GM12878 (cell line): ENCODE data around the gene SPATA2.

Experiments used
- CBX5 ChIP-seq: sonication (generic); IDR thresholded peaks from 2 replicates; pipeline ENCODE4 v1.6.1; 2016; ENCODE audit warnings: low read depth, moderate library complexity, mild to moderate bottlenecking, inconsistent platforms
- EP300 ChIP-seq, 2 experiments: fragments of 150-350 bp in 1 of 2; IDR thresholded peaks; 2 replicates each; pipeline ENCODE4 v1.6.1; 2011 to 2012; ENCODE audit warnings: low read depth in 2 of 2, low read length in 2 of 2, borderline replicate concordance in 1 of 2, improper control_type of control experiment in 1 of 2, inconsistent platforms in 1 of 2; ENCODE audit not compliant: control insufficient read depth in 1 of 2
- GABPA ChIP-seq: IDR thresholded peaks from 2 replicates; pipeline ENCODE4 v1.6.1; 2014; ENCODE audit warnings: antibody characterized with exemption, low read depth, mild to moderate bottlenecking, inconsistent platforms
- RAD21 ChIP-seq: IDR thresholded peaks from 2 replicates; pipeline ENCODE4 v1.6.1; 2011; ENCODE audit warnings: mild to moderate bottlenecking, low read depth, low read length, moderate library complexity; ENCODE audit not compliant: insufficient read depth
- SMC3 ChIP-seq: IDR thresholded peaks from 2 replicates; pipeline ENCODE4 v1.6.1; 2011; ENCODE audit warnings: low read length, improper control_type of control experiment, borderline replicate concordance
- TF ChIP-seq, protein P1 (sequence below): IDR thresholded peaks from 2 replicates; pipeline ENCODE4 v1.6.1; 2012; ENCODE audit warnings: low read depth, low read length, improper control_type of control experiment
- TF ChIP-seq, protein P2 (sequence below): IDR thresholded peaks from 2 replicates; pipeline ENCODE4 v1.6.1; 2012; ENCODE audit warnings: low read depth, low read length, improper control_type of control experiment
- TF ChIP-seq, protein P3 (sequence below), 3 experiments: IDR thresholded peaks in 2 of 3; conservative IDR thresholded peaks in 1 of 3; 2 replicates each; pipeline ENCODE4 v1.5.1; 2011; ENCODE audit warnings: low read depth in 3 of 3, low read length in 3 of 3, mild to moderate bottlenecking in 3 of 3, control low read depth in 2 of 3, moderate library complexity in 2 of 3, inconsistent platforms in 1 of 3, mixed read lengths in 1 of 3; ENCODE audit not compliant: control insufficient read depth in 2 of 3, insufficient read depth in 1 of 3; ENCODE audit errors: extremely low read depth in 1 of 3

DNA sequence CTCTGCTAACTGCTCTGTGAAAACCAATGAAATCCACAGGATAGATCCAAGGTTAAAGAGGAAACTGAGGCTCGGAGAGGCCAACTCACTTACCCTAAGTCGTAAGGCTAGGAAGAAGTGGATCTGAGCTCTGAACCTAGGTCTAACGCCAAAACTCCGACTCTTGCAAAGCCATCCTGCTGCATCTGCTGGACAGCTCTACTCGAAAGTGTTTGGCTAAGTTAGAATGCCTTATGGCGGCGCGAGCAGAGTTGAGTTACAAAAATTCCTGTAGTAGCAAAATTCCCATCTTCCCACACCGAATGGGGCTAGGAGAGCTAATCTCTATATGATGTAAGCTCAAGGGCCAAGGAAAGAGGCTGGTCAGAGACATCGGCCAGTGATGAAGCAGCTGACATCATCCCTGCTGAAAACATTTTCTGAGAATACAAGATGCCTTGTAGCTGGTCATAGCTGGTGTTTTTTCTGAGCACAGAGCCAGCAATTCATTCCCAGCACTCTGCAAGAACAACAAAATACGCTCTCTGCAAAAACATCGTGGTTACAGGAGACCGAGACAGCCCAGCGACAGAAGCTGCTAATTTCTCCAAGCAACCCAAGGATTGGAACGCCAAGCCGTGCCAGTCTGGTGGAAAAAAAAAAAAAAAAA, 1.8 kb downstream of the SPATA2 start:
- TF ChIP-seq CBX5 (no peak), GABPA (no peak), EP300 (IDR thresholded peaks at IDR 0.05; ENCODE audit: borderline replicate concordance in 1 of 2, control insufficient read depth in 1 of 2, low read depth in 2 of 2, low read length in 2 of 2) (no peak), RAD21 (no peak), SMC3 (no peak)
- TF ChIP-seq, protein P1, sequence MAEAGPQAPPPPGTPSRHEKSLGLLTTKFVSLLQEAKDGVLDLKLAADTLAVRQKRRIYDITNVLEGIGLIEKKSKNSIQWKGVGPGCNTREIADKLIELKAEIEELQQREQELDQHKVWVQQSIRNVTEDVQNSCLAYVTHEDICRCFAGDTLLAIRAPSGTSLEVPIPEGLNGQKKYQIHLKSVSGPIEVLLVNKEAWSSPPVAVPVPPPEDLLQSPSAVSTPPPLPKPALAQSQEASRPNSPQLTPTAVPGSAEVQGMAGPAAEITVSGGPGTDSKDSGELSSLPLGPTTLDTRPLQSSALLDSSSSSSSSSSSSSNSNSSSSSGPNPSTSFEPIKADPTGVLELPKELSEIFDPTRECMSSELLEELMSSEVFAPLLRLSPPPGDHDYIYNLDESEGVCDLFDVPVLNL: no peak
- TF ChIP-seq, protein P2, sequence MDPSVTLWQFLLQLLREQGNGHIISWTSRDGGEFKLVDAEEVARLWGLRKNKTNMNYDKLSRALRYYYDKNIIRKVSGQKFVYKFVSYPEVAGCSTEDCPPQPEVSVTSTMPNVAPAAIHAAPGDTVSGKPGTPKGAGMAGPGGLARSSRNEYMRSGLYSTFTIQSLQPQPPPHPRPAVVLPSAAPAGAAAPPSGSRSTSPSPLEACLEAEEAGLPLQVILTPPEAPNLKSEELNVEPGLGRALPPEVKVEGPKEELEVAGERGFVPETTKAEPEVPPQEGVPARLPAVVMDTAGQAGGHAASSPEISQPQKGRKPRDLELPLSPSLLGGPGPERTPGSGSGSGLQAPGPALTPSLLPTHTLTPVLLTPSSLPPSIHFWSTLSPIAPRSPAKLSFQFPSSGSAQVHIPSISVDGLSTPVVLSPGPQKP: no peak
- TF ChIP-seq, protein P3, sequence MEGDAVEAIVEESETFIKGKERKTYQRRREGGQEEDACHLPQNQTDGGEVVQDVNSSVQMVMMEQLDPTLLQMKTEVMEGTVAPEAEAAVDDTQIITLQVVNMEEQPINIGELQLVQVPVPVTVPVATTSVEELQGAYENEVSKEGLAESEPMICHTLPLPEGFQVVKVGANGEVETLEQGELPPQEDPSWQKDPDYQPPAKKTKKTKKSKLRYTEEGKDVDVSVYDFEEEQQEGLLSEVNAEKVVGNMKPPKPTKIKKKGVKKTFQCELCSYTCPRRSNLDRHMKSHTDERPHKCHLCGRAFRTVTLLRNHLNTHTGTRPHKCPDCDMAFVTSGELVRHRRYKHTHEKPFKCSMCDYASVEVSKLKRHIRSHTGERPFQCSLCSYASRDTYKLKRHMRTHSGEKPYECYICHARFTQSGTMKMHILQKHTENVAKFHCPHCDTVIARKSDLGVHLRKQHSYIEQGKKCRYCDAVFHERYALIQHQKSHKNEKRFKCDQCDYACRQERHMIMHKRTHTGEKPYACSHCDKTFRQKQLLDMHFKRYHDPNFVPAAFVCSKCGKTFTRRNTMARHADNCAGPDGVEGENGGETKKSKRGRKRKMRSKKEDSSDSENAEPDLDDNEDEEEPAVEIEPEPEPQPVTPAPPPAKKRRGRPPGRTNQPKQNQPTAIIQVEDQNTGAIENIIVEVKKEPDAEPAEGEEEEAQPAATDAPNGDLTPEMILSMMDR (IDR thresholded peaks at IDR 0.05 in 2 of 3, conservative IDR thresholded peaks at IDR 0.05 in 1 of 3; ENCODE audit: control insufficient read depth in 2 of 3, extremely low read depth in 1 of 3, insufficient read depth in 1 of 3, low read depth in 3 of 3, low read length in 3 of 3): no peak
